Keratinocyte (primary cell): ENCODE data around the gene IFT172. TPM values are rescaled to one million over a fixed set of nuclear protein-coding genes. Genes with fewer than 3 reads are reported as not detected.

Source experiments
- DNase-seq: peaks from one replicate; pipeline ENCODE4 v3.0.0-alpha.2; 2011; ENCODE audit warnings: low read depth, missing footprints, low spot score
- FAIRE-seq: peaks from 2 replicates; lab custom pipeline; 2011; peaks lifted over from hg19 to GRCh38; lab: Jason Lieb, UNC
- H2AFZ ChIP-seq: 2 replicates; pipeline ENCODE4 v1.6.0; 2012; ENCODE audit warnings: low read length, control low read depth, inconsistent platforms; ENCODE audit not compliant: control insufficient read depth
- H3K27ac ChIP-seq: 2 replicates; pipeline ENCODE4 v1.5.1; 2011; ENCODE audit warnings: low read length; ENCODE audit not compliant: control insufficient read depth, insufficient read depth
- H3K27me3 ChIP-seq: 3 replicates; pipeline ENCODE4 v1.6.0; 2011; ENCODE audit warnings: low read length; ENCODE audit not compliant: control insufficient read depth, insufficient read depth; ENCODE audit errors: extremely low read depth
- H3K36me3 ChIP-seq, 2 experiments: 2 replicates in 1 of 2; 3 replicates in 1 of 2; pipeline ENCODE4 v1.5.1; 2011; ENCODE audit warnings: low read length in 2 of 2, mild to moderate bottlenecking in 1 of 2; ENCODE audit not compliant: control insufficient read depth in 2 of 2, insufficient read depth in 2 of 2; ENCODE audit errors: extremely low read depth in 1 of 2
- H3K4me1 ChIP-seq: 3 replicates; pipeline ENCODE4 v1.5.1; 2011; ENCODE audit warnings: low read length; ENCODE audit not compliant: control insufficient read depth, insufficient read depth; ENCODE audit errors: extremely low read depth
- H3K4me2 ChIP-seq: 3 replicates; pipeline ENCODE4 v1.6.0; 2011; ENCODE audit warnings: low read depth, low read length; ENCODE audit not compliant: control insufficient read depth, insufficient read depth; ENCODE audit errors: extremely low read depth
- H3K4me3 ChIP-seq, 3 experiments: fragments of 200-600 bp in 1 of 3; sonication (generic) in 1 of 3; 2 replicates in 2 of 3; 3 replicates in 1 of 3; pipeline ENCODE4 v1.5.1; 2011 to 2016; ENCODE audit warnings: low read length in 3 of 3, mild to moderate bottlenecking in 3 of 3, control low read depth in 2 of 3, inconsistent platforms in 1 of 3, low read depth in 1 of 3, mixed read lengths in 1 of 3, mixed run types in 1 of 3, moderate library complexity in 1 of 3; ENCODE audit not compliant: control insufficient read depth in 2 of 3, insufficient read depth in 2 of 3; ENCODE audit errors: extremely low read depth in 1 of 3
- H3K79me2 ChIP-seq: 2 replicates; pipeline ENCODE4 v1.6.0; 2012; ENCODE audit warnings: low read length; ENCODE audit not compliant: control insufficient read depth, insufficient read depth
- H3K9ac ChIP-seq: 3 replicates; pipeline ENCODE4 v1.6.0; 2011; ENCODE audit warnings: low read length; ENCODE audit not compliant: control insufficient read depth, insufficient read depth; ENCODE audit errors: extremely low read depth
- H3K9me1 ChIP-seq: 3 replicates; pipeline ENCODE4 v1.6.0; 2011; ENCODE audit warnings: low read length; ENCODE audit not compliant: control insufficient read depth, insufficient read depth; ENCODE audit errors: extremely low read depth
- H3K9me3 ChIP-seq: 2 replicates; pipeline ENCODE4 v1.5.1; 2012; ENCODE audit warnings: low read depth, low read length; ENCODE audit not compliant: control insufficient read depth
- H4K20me1 ChIP-seq: 3 replicates; pipeline ENCODE4 v1.6.0; 2011; ENCODE audit warnings: low read length; ENCODE audit not compliant: control insufficient read depth, insufficient read depth; ENCODE audit errors: extremely low read depth
- CTCF ChIP-seq, 3 experiments: IDR thresholded peaks in 1 of 3; conservative IDR thresholded peaks in 1 of 3; optimal IDR thresholded peaks in 1 of 3; 2 replicates in 2 of 3; 3 replicates in 1 of 3; pipeline versions ENCODE3 to v1.5.1; 2011; ENCODE audit warnings: low read length in 3 of 3, mild to moderate bottlenecking in 3 of 3, moderate library complexity in 2 of 3, control low read depth in 1 of 3, inconsistent platforms in 1 of 3; ENCODE audit not compliant: insufficient read depth in 2 of 3; ENCODE audit errors: extremely low read depth in 1 of 3
- EZH2 ChIP-seq: IDR thresholded peaks from one replicate; pipeline ENCODE4 v1.6.1; 2012; ENCODE audit warnings: inconsistent platforms, mild to moderate bottlenecking, low read length, moderate library complexity
- dilution Hi-C: fragments of 300-500 bp; cut with MboI; formaldehyde crosslinking; loops from one replicate; pipeline ENCODE4 v1.7.0; 2020; ENCODE audit warnings: low sequenced_read_pairs; ENCODE audit not compliant: extremely low pct_ligation_motif_present
- polyA plus RNA-seq, 5 experiments: library from polyadenylated mRNA; depleted of rRNA in 3 of 5; stranded (reverse) in 3 of 5; stranded (forward) in 1 of 5; unstranded in 1 of 5; fragments of >200 nt; gene quantifications; 1 replicate in 1 of 5; 2 replicates in 3 of 5; 3 replicates in 1 of 5; pipeline versions ENCODE4 v1.2.1 to v1.2.3, GENCODE V29; 2011 to 2012; ENCODE audit warnings: missing spikeins in 2 of 5, low read depth in 1 of 5, low replicate concordance in 1 of 5

Gene IFT172
- polyA plus RNA-seq, 1 donor (not counting 4 experiments of a cell fraction or from before 2014, with no cell fraction given), result 12.7 TPM

GRCh38 chr2:27520316-27520715 is 30.8 kb upstream of the IFT172 start:
- H4K20me1 ChIP-seq, result no peaks in the 10 kb centered on the region
- DNase-seq (no peak), FAIRE-seq (no peak)
- H3K27me3 ChIP-seq, result no peaks in the 10 kb centered on the region
- no peaks in the 10 kb centered on the region for H3K4me1 ChIP-seq
- TF ChIP-seq EZH2 (no peak), CTCF (optimal IDR thresholded peaks at IDR 0.05 in 1 of 3, IDR thresholded peaks at IDR 0.05 in 1 of 3, conservative IDR thresholded peaks at IDR 0.05 in 1 of 3; ENCODE audit: extremely low read depth in 1 of 3, insufficient read depth in 2 of 3, low read length in 3 of 3) (no peak)
- H2AFZ ChIP-seq, result no peak overlapping the region
- no peak overlapping the region for H3K4me2 ChIP-seq
- H3K79me2 ChIP-seq, result no peaks in the 10 kb centered on the region
- H3K27ac ChIP-seq, result no peak overlapping the region
- H3K4me3 ChIP-seq, result no peak overlapping the region
- H3K36me3 ChIP-seq, result no peaks in the 10 kb centered on the region
- H3K9me3 ChIP-seq, result no peaks in the 10 kb centered on the region
- dilution Hi-C loops, result no loop called here
- H3K9me1 ChIP-seq, result no peaks in the 10 kb centered on the region
- no peak overlapping the region for H3K9ac ChIP-seq

GRCh38 chr2:27518782-27519113 is 29.2 kb upstream of the IFT172 start:
- H3K79me2 ChIP-seq, result no peaks in the 10 kb centered on the region
- H3K9me1 ChIP-seq, result no peaks in the 10 kb centered on the region
- H3K27me3 ChIP-seq, result no peaks in the 10 kb centered on the region
- no peak overlapping the region for H3K27ac ChIP-seq
- no peaks in the 10 kb centered on the region for H3K36me3 ChIP-seq
- no peak for DNase-seq
- H3K4me3 ChIP-seq, result no peak overlapping the region
- H2AFZ ChIP-seq, result no peak overlapping the region
- no peaks in the 10 kb centered on the region for H3K4me1 ChIP-seq
- no peak overlapping the region for H3K9ac ChIP-seq
- no peak for FAIRE-seq
- TF ChIP-seq EZH2 (no peak), CTCF (optimal IDR thresholded peaks at IDR 0.05 in 1 of 3, IDR thresholded peaks at IDR 0.05 in 1 of 3, conservative IDR thresholded peaks at IDR 0.05 in 1 of 3; ENCODE audit: extremely low read depth in 1 of 3, insufficient read depth in 2 of 3, low read length in 3 of 3) (no peak)
- no peaks in the 10 kb centered on the region for H4K20me1 ChIP-seq
- H3K9me3 ChIP-seq, result no peaks in the 10 kb centered on the region
- no peak overlapping the region for H3K4me2 ChIP-seq
- dilution Hi-C loops, result no loop called here
